Omental fat pad (tissue), 4 donors: ENCODE measurements around the gene FBXW7. TPM values are rescaled to one million over a fixed set of nuclear protein-coding genes. Genes with fewer than 3 reads are reported as not detected.

Experiments used
- ATAC-seq: fragments of 150-250 bp; one replicate; pipeline ENCODE4 v1.9.1; 2016; ENCODE audit warnings: mild to moderate bottlenecking, moderate library complexity; ENCODE audit not compliant: low FRiP score
- DNase-seq: peaks from one replicate; pipeline ENCODE4 v3.0.0-alpha.2; 2019; ENCODE audit warnings: low spot score
- total RNA-seq, 4 donors: library from RNA; depleted of rRNA; stranded (reverse); fragments of >200 nt; gene quantifications; one replicate each; pipeline ENCODE4 v1.1.0, GENCODE V29; 2016
- TF ChIP-seq, protein P1 (sequence below), 3 donors: fragments of 450-650 bp; IDR thresholded peaks; one replicate each; pipeline ENCODE4 v1.5.1; 2016 to 2017; ENCODE audit warnings: antibody characterized with exemption in 3 of 3, mild to moderate bottlenecking in 3 of 3, moderate library complexity in 2 of 3

FBXW7 gene
- total RNA-seq, 4 donors from 2014 or later: 44.3 to 62.0 (median 49.9) TPM

DNA sequence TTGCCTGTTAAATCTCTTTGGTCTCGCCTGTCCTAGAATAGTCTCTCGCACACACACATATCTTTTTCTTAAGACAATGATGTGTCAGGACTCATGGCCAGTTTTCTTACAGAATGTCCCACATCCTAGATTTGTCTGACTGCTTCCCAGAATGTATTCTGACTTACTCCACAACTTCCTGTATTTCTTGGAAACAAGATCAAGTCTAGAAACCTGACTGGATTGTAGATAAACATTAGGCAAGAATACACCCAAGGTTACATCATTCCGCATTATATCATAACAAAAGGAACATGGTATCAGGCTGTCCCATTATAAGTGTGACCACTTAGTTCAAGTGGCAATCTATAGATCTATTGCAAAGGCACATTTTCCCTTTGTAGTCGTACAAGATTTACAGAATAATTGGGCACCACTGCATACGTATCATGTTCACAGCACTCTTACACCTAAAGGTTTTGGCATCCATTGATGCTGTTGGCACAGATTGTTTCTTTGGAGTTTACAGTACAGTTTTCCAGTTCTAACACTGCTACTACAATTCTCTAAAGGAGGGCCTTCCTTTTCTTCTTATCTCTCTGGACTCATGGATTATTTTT lies 56.4 kb downstream of the FBXW7 start:
- ATAC-seq: no peak
- DNase-seq: no peak
- TF ChIP-seq, protein P1, sequence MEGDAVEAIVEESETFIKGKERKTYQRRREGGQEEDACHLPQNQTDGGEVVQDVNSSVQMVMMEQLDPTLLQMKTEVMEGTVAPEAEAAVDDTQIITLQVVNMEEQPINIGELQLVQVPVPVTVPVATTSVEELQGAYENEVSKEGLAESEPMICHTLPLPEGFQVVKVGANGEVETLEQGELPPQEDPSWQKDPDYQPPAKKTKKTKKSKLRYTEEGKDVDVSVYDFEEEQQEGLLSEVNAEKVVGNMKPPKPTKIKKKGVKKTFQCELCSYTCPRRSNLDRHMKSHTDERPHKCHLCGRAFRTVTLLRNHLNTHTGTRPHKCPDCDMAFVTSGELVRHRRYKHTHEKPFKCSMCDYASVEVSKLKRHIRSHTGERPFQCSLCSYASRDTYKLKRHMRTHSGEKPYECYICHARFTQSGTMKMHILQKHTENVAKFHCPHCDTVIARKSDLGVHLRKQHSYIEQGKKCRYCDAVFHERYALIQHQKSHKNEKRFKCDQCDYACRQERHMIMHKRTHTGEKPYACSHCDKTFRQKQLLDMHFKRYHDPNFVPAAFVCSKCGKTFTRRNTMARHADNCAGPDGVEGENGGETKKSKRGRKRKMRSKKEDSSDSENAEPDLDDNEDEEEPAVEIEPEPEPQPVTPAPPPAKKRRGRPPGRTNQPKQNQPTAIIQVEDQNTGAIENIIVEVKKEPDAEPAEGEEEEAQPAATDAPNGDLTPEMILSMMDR (IDR thresholded peaks at IDR 0.05): no peak

GRCh38 chr4:152478461-152479237 lies 57.2 kb downstream of the FBXW7 start:
- DNase-seq (no peak), ATAC-seq (no peak)
- TF ChIP-seq, protein P1 (IDR thresholded peaks at IDR 0.05): no peak

GRCh38 chr4:152476796-152477195 lies 59.1 kb downstream of the FBXW7 start:
- DNase-seq (no peak), ATAC-seq (no peak)
- TF ChIP-seq, protein P1 (IDR thresholded peaks at IDR 0.05): no peak

DNA sequence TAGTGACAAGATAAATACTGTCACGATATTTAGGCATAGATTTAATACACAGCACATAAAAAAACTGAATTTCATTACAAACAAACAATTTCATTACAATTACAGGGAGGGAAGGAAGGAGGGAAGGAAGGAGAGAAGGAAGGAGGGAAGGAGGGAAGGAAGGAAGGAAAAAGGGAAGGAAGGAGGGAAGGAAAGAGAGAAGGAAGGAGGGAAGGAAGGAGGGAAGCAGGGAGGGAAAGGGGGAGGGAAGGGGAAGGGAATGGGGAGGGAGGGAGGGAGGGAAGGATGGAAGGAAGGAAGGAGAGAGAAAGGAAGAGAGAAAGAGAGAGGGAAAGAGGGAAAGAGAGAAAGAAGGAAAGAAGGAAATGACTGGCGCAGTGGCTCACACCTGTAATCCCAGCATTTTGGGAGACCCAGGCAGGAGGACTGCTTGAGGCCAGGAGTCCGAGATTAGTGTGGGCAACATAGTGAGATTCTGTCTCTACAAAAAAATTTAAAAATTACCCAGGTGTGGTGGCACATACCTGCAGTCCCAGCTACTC lies 64.6 kb downstream of the FBXW7 start:
- DNase-seq (no peak), ATAC-seq (no peak)
- TF ChIP-seq, protein P1 (IDR thresholded peaks at IDR 0.05): no peak

GRCh38 chr4:152468408-152468807 lies 67.5 kb downstream of the FBXW7 start:
- TF ChIP-seq, protein P1 (IDR thresholded peaks at IDR 0.05): no peak
- ATAC-seq (no peak), DNase-seq (no peak)

DNA sequence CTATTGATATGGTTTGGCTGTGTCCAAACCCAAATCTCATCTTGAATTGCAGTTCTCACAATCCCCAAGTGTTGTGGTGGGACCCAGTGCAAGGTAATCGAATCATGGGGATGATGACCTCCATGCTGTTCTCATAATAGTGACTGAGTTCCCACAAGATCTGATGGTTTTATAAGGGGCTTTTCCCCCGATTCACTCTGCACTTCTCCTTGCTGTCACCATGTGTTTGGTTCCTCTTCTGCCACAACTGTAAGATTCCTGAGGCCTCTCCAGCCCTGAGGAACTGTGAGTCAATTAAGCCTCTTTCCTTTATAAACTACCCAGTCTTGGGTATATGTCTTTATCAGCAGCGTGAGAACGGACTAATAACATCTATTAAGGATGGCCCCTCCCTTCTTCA lies 68.8 kb downstream of the FBXW7 start:
- TF ChIP-seq, protein P1 (IDR thresholded peaks at IDR 0.05): no peak
- ATAC-seq (no peak), DNase-seq (no peak)
